HG02840 (cell line): ENCODE results near the gene SLC32A1.

Experiments used
- ATAC-seq: cut with Tn5 transposase; IDR thresholded peaks from one replicate; pipeline ENCODE4 v1.9.1; 2021; ENCODE audit warnings: mild to moderate bottlenecking, moderate library complexity, moderate number of reproducible peaks; ENCODE audit not compliant: unreplicated experiment, low FRiP score

The SLC32A1 gene

GRCh38 chr20:38724626-38725147, 401 bp downstream of the SLC32A1 start:
- no peak for ATAC-seq

- no peak for ATAC-seq
These were observed 1.0 kb downstream of the SLC32A1 start for GRCh38 chr20:38725148-38725901.

DNA sequence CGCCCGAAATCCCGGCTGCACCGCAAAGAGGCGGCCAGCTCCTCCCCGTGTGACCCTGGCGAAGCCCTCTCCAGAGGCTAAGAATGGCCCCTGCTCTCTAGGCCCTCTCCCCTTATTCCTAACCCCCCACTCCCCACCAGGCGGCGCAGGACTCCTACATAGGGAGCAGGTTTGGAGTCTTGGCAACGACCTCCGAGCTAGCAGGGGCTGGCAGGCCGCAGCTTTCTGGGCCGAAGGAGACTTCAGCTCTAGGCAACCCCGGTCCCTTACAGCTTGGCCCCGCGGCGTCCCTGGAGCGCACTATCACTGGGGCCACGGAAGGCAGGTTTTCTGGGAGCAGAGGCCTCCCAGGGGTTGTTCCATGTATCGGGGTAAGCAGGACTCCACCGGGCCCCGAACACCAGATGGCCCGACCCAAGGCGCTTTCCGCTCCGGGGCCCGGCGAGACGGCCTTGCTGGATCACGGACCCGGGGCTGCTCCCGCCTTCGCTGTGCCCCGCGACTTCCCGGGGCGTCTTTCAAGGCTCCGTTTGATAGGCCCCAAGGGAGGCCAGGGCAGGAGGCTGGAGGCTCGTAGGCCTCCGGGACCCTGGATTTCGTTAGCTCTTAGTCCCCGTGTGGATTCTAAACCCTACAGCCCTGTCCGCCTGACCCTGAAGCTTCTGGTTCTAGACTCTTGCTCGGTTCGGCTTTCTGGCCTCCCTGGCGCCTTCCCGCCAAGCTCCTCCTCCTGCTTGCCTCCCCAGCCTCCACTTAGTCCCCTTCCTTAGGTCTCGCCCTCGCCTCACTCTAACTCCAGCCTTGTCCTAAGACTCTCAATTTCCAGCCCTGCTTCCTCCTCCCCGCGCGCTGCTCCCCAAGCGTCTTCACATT, 1.9 kb downstream of the SLC32A1 start:
- ATAC-seq = no peak

- ATAC-seq = no peak
These were observed 2.7 kb downstream of the SLC32A1 start for GRCh38 chr20:38726804-38727606.

DNA sequence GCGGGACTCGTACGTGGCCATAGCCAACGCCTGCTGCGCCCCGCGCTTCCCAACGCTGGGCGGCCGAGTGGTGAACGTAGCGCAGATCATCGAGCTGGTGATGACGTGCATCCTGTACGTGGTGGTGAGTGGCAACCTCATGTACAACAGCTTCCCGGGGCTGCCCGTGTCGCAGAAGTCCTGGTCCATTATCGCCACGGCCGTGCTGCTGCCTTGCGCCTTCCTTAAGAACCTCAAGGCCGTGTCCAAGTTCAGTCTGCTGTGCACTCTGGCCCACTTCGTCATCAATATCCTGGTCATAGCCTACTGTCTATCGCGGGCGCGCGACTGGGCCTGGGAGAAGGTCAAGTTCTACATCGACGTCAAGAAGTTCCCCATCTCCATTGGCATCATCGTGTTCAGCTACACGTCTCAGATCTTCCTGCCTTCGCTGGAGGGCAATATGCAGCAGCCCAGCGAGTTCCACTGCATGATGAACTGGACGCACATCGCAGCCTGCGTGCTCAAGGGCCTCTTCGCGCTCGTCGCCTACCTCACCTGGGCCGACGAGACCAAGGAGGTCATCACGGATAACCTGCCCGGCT, 3.4 kb downstream of the SLC32A1 start:
- ATAC-seq = no peak

- no peak for ATAC-seq
These were observed 4.0 kb downstream of the SLC32A1 start for GRCh38 chr20:38728191-38728781.

- no peak for ATAC-seq
These were observed 4.8 kb downstream of the SLC32A1 start for GRCh38 chr20:38728911-38729642.

GRCh38 chr20:38729767-38730166, 5.5 kb downstream of the SLC32A1 start:
- no peak for ATAC-seq

GRCh38 chr20:38730167-38730988, 6.1 kb downstream of the SLC32A1 start:
- no peak for ATAC-seq

DNA sequence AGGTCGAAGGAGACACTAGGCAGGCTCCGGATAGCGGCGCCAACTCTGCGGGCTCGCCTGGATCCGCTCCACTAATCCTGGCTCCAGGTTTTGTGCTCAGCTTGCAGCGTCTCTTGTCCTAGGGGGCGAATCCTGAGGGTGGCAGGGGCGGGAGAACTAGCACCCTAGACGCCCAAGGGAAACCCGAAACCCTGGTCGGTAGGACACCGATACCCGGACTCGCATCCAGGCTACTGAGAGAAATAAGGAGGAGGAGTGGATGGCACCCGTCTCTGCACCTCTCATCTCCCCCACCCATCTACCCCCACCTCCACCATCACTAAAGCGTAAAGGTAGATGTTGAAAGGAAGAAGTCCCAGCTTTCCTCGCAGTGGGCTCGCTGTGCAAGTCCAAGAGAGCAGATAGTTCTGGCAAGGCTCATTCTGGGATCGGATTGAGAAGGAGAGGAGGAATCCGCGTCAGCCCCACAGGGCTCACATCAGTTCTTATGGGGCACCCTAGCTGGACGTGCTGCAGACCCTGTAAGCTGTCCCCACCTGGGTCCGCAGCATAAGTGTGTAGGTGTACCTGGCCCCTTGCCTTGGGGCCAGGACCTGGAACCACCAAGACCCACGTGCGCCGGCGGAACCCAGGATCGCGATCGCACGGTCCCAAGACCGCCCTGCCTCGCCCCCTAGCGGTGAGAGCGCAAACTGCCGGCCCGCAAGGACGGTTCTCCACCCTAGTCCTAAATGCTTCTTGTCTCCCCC, 6.9 kb downstream of the SLC32A1 start:
- no peak for ATAC-seq

- ATAC-seq = no peak
These were observed 7.4 kb downstream of the SLC32A1 start for GRCh38 chr20:38731738-38732113.

DNA sequence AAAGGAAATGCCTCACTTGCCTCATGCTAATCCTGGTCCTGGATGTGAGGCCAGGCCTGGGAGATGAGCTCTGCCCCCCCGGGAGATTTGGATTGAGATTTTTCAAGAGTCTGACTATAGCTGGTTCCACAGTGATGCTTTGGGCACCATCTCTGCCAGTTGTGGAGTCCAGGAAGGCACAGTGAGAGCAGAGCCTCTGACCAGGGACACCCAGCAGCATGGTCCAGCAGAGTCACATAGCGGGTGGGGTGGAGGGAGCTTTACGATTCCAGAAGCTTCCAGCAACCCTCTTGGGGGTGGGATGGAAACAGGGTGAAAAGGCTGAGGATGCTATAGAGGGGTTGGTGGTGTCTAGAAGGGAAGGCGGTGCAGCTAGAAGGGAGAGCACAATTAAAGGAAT, 8.7 kb downstream of the SLC32A1 start:
- ATAC-seq = no peak

DNA sequence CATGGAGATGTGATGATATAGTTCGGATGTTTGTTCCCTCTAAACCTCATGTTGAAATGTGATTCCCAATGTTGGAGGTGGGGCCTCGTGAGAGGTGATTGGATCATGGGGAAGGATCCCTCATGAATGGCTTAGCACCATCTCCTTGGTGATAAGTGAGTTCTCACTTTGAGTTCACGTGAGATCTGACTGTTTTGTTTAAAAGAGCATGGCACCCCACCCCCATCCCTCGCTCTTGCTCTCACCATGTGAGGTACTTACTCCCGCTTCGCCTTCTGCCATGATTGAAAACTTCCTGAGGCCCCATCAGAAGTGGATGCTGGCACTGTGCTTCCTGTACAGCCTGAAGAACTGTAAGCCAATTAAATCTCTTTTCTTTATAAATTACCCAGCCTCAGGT, 10.9 kb downstream of the SLC32A1 start:
- no peak for ATAC-seq

GRCh38 chr20:38737887-38738286, 13.6 kb downstream of the SLC32A1 start:
- no peak for ATAC-seq

DNA sequence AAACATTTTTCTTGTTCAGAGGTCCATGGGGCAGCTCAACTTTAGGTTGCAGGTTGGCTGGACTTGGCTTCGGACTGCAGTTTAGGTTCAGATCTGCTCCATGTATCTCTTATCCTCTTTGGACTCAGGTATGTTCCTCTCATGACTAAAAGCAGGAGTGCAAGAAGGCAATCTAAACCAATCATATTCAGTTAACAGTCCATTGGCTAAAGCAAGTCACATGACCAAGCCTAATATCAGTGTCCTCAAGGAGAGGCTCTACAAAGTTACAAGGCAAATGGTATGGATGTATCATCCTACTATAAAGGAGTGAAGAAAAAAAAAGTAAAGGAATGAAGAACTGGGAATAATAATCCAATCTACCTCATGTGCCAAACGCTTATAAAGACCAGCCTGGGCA, 21.5 kb downstream of the SLC32A1 start:
- ATAC-seq = no peak

DNA sequence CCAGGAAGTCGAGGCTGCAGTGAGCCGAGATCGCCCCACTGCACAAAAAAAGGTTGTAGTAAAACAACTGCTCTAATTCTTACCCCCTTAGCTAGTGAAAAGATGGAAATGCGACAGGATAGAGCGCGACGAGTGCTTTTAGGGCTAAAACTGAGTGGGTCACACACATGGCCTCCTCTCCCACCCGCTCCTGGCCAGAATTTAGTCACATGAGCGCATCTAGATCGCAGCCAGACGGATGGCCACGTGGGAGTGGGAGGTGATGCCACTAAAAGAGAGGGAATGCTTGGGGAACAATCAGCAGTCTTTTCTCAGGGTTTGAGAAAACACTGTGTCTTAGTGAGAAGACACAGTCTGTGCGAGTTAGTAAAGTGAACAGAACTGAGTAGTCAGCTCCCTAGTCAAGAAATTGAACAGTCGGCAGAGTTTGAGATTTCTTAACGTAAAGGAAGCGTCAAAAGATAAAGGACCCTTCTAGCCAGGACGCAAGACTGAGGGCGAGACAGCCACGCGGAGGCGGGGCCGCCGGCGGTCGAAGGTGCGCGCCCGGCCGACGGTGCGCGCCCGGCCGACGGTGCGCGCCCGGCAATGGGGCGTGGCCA, 23.3 kb downstream of the SLC32A1 start:
- ATAC-seq = no peak

- peak; percentile 82 for ATAC-seq
These were observed 24.0 kb downstream of the SLC32A1 start, which contains the start of gene ACTR5 for GRCh38 chr20:38748097-38748860. Gene ACTR5 (plus strand): TSS chr20:38748460. CDS start chr20:38748479, 19 bp downstream.
